GM18517 (cell line): Measurements from ENCODE around the gene UTF1.
"Not testable (repeated sequence)": the region's sequence is repeated elsewhere in the genome, so short reads cannot be mapped to it uniquely, and the experiment has no call there.

Experiments
- ATAC-seq: cut with Tn5 transposase; IDR thresholded peaks from one replicate; pipeline ENCODE4 v1.9.1; 2021; ENCODE audit warnings: mild to moderate bottlenecking, moderate library complexity; ENCODE audit not compliant: unreplicated experiment

Gene UTF1

GRCh38 chr10:133261726-133262325 lies 31.8 kb downstream of the UTF1 start:
- ATAC-seq = peak; percentile 45

GRCh38 chr10:133262696-133263095 lies 32.7 kb downstream of the UTF1 start:
- ATAC-seq = no peak

GRCh38 chr10:133263674-133264073 lies 33.7 kb downstream of the UTF1 start:
- ATAC-seq = no peak

- ATAC-seq = no peak
Measured at GRCh38 chr10:133264461-133264860, 34.4 kb downstream of the UTF1 start.

GRCh38 chr10:133265052-133265451 lies 35.0 kb downstream of the UTF1 start:
- ATAC-seq = not testable (repeated sequence)

GRCh38 chr10:133266056-133266795 lies 36.2 kb downstream of the UTF1 start:
- ATAC-seq = no peak

- no peak for ATAC-seq
Measured at GRCh38 chr10:133267293-133267692, 37.3 kb downstream of the UTF1 start.

- no peak for ATAC-seq
Measured at GRCh38 chr10:133267829-133268228, 37.8 kb downstream of the UTF1 start.

GRCh38 chr10:133268532-133268931 lies 38.5 kb downstream of the UTF1 start:
- ATAC-seq = no peak

- ATAC-seq = no peak
Measured at GRCh38 chr10:133269367-133269766, 39.4 kb downstream of the UTF1 start.

GRCh38 chr10:133270204-133270603 lies 40.2 kb downstream of the UTF1 start:
- ATAC-seq = no peak

GRCh38 chr10:133270773-133271297 lies 40.8 kb downstream of the UTF1 start:
- no peak for ATAC-seq

- ATAC-seq = no peak
Measured at GRCh38 chr10:133271521-133272300, 41.7 kb downstream of the UTF1 start.

GRCh38 chr10:133272301-133272963 lies 42.4 kb downstream of the UTF1 start:
- ATAC-seq = no peak

- ATAC-seq = no peak
Measured at GRCh38 chr10:133272964-133273420, 43.0 kb downstream of the UTF1 start.

GRCh38 chr10:133273534-133274143 lies 43.6 kb downstream of the UTF1 start:
- ATAC-seq = no peak

GRCh38 chr10:133274751-133275683 lies 45.0 kb downstream of the UTF1 start:
- peak; percentile 45 for ATAC-seq

GRCh38 chr10:133275684-133276092 lies 45.7 kb downstream of the UTF1 start:
- ATAC-seq = peak; percentile 43

- ATAC-seq = no peak
Measured at GRCh38 chr10:133276100-133276434, 46.0 kb downstream of the UTF1 start.
